Pulmonary artery endothelial cell (primary cell): ENCODE data around the gene TMEM131L. TPM values are rescaled to one million over a fixed set of nuclear protein-coding genes. Genes with fewer than 3 reads are reported as not detected.

Experiments
- DNase-seq: peaks from one replicate; pipeline ENCODE4 v3.0.0-alpha.2; 2011; ENCODE audit warnings: low read depth, low spot score
- total RNA-seq: library from RNA; depleted of rRNA; stranded (reverse); fragments of >200 nt; gene quantifications from 2 replicates; pipeline ENCODE4 v1.2.3, GENCODE V29; 2014

Gene TMEM131L
- total RNA-seq, 1 donor from 2014 or later, result 9.8 TPM

- DNase-seq, result no peak
Measured at GRCh38 chr4:153474251-153474650, 8.1 kb downstream of the TMEM131L start.

GRCh38 chr4:153476829-153477574 lies 10.8 kb downstream of the TMEM131L start:
- no peak for DNase-seq

GRCh38 chr4:153479101-153479500 lies 12.9 kb downstream of the TMEM131L start:
- DNase-seq, result no peak

- no peak for DNase-seq
Measured at GRCh38 chr4:153480704-153481103, 14.5 kb downstream of the TMEM131L start.

GRCh38 chr4:153481478-153481877 lies 15.3 kb downstream of the TMEM131L start:
- DNase-seq, result no peak

- DNase-seq, result no peak
Measured at GRCh38 chr4:153483432-153484418, 17.6 kb downstream of the TMEM131L start.

GRCh38 chr4:153485359-153485758 lies 19.2 kb downstream of the TMEM131L start:
- DNase-seq, result no peak

GRCh38 chr4:153485860-153486259 lies 19.7 kb downstream of the TMEM131L start:
- no peak for DNase-seq

GRCh38 chr4:153486281-153487151 lies 20.4 kb downstream of the TMEM131L start:
- peak; percentile 52 for DNase-seq

GRCh38 chr4:153488006-153488891 lies 22.1 kb downstream of the TMEM131L start:
- DNase-seq, result no peak

- DNase-seq, result peak; percentile 64
Measured at GRCh38 chr4:153489856-153490558, 23.8 kb downstream of the TMEM131L start.

- no peak for DNase-seq
Measured at GRCh38 chr4:153490985-153491483, 24.9 kb downstream of the TMEM131L start.

GRCh38 chr4:153494562-153494961 lies 28.4 kb downstream of the TMEM131L start:
- DNase-seq, result no peak

- DNase-seq, result no peak
Measured at GRCh38 chr4:153495480-153496193, 29.5 kb downstream of the TMEM131L start.

- DNase-seq, result no peak
Measured at GRCh38 chr4:153497091-153497531, 31.0 kb downstream of the TMEM131L start.

GRCh38 chr4:153497988-153498967 lies 32.1 kb downstream of the TMEM131L start:
- no peak for DNase-seq

- no peak for DNase-seq
Measured at GRCh38 chr4:153499005-153499404, 32.8 kb downstream of the TMEM131L start.

- DNase-seq, result no peak
Measured at GRCh38 chr4:153501578-153501977, 35.4 kb downstream of the TMEM131L start.
